ENCODE measurements around the gene DDAH1.
A peak's percentile ranks its signal among the peaks of the same experiment; 100 is the strongest.

DNA sequence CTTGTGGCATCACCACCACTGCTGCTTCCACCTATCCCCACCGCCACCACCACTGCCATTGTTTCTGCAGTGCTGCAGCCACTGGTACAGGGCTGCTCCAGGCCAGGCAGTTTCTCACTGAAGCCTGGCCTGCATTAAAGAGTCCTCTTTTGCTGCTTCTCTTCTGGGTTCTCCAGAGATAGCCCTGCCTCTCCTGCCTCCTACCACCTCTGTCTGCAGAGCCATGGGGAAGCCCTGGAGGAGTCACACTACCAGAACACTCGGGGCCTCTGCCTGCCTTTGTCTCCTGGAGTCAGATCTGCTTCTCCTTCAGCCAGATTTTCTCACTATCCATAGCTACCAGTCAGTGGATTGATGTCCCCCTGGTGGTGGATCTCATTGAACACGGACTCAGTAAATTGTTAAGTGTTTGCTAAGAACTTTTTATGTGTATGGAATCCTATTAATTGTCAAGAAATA is 37.7 kb upstream of the DDAH1 start:
- TF ChIP-seq, protein P1, sequence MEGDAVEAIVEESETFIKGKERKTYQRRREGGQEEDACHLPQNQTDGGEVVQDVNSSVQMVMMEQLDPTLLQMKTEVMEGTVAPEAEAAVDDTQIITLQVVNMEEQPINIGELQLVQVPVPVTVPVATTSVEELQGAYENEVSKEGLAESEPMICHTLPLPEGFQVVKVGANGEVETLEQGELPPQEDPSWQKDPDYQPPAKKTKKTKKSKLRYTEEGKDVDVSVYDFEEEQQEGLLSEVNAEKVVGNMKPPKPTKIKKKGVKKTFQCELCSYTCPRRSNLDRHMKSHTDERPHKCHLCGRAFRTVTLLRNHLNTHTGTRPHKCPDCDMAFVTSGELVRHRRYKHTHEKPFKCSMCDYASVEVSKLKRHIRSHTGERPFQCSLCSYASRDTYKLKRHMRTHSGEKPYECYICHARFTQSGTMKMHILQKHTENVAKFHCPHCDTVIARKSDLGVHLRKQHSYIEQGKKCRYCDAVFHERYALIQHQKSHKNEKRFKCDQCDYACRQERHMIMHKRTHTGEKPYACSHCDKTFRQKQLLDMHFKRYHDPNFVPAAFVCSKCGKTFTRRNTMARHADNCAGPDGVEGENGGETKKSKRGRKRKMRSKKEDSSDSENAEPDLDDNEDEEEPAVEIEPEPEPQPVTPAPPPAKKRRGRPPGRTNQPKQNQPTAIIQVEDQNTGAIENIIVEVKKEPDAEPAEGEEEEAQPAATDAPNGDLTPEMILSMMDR (IDR thresholded peaks at IDR 0.05; ENCODE audit: borderline replicate concordance, extremely low read depth, low read length, poor library complexity, severe bottlenecking), result peak; percentile 17
- no peak for TF ChIP-seq EZH2 (IDR thresholded peaks at IDR 0.05; ENCODE audit: borderline replicate concordance, low read depth, low read length, severe bottlenecking)
